GM21619 (cell line): ENCODE results near the gene MAPK8IP1.

Experiments used
- ATAC-seq: cut with Tn5 transposase; IDR thresholded peaks from one replicate; pipeline ENCODE4 v1.9.1; 2021; ENCODE audit not compliant: unreplicated experiment

Gene MAPK8IP1

DNA sequence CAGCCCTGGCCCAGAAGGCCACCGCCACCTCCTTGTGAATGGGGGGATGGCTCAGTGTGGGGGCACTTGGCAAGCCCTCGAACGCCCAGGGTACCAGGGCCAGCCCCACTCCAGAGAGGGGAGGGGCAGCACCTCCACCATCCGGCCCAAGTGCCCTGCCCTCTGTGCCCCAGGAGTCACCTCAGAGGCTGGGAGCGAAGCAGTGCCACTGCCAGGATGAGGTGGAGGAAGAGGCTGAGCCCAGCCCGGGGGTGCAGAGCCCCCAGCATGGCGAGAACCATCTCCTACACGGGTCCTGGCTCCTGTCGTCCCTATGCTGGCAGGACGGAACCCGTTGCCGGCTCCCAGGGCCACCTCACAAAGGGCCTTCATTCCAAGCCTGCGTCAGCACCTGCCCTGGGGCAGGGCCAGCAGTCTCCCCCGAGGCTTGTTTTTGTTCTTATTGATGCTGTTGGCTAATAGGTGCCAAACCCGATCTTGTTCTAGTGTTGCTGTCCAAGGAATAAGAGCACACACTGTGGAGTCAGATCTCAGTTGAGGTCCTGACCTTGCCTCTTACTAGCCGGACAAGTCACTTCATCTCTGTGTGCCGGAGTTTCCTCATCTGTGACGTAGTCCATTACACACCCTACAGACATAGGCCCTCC lies 21.6 kb downstream of the MAPK8IP1 start, which contains the start of gene FREY1:
Gene FREY1 (minus strand): TSS at position 307 of the 647 bp plus-strand sequence. CDS start 26 bp downstream, at position 281.
- ATAC-seq: no peak

DNA sequence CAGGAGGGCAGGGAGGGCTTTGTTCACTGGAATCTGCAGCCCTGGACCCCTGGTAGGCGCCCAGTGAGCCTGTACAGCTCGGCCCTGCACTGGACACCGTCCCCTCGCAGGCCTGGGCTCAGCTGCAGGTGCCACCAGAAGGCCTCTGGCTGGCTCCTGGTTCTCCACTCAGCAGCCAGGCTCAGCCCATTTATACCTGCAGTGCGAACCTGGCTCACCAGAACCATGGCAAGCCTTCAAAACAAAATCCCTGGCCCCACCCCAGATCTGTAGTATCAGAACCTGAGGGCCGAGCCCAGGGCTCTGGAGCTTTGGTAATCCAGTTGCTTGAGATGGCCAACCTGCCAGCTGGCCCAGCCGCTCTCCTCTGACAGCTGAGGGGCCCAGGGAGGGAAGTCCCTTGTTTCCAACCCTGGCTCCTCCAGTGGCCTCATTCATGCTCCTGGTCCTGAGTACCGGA lies 22.5 kb downstream of the MAPK8IP1 start:
- ATAC-seq: no peak

DNA sequence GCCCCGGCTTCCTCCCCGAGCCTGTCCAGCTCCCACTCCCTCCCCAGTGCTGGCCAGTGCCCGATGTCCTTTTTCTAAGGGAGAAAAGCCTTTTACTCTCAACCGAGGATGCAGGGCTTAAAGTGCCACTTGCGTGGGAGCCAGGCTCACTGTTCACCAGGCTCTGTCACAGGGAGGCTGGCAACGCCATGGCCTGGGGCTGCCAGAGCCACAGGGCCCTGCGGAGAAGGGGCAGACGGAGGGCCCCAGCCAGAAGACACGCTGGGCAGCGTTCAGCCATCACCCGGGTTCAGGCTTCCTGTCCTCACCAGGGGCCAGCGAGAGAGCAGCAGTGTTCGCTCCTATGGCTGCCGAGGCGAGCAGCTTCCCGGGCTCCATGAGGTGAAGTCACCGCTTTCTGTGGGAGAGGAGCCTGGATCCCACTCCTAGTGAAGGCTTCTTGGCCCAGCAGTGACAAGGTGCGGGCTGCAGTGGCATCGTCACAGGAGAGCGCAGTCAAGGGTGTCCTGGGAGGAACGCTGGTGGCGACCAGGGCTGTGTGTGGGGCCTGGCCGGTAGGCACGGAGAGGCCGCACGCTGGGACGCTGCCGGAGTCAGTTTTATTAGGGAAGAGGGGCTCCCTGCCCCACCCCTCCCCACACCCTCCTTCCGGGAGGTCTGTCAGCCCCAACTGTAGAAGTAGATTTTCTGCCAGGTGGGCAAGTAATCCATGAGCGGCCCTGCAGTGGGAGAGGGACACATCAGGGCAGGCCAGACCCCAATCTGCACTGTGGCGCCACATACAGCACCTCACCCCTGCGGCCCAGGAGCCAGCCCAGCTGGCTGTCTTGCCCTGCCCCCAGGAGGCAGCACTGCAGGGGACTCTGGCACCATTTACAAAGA lies 24.4 kb downstream of the MAPK8IP1 start:
- ATAC-seq: no peak

DNA sequence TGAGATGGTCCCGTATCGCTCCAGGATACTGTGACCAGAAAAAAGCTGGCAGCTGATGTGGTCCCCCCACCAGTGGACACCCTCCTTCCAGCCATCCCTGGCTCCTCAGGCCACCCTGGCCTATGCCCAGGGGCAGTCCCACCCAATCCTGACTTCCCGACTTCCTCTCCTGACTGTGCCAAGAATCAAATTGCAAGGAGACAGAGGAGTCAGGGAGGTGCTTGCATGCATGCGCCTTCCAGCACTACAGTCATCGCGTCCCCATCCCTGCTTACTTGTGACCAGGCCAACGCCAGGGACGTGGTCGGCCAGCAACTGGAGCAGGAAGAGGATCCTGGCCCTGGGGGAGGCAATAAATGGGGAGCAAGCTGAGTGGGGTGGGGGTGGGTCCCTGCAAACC lies 25.2 kb downstream of the MAPK8IP1 start:
- ATAC-seq: no peak

DNA sequence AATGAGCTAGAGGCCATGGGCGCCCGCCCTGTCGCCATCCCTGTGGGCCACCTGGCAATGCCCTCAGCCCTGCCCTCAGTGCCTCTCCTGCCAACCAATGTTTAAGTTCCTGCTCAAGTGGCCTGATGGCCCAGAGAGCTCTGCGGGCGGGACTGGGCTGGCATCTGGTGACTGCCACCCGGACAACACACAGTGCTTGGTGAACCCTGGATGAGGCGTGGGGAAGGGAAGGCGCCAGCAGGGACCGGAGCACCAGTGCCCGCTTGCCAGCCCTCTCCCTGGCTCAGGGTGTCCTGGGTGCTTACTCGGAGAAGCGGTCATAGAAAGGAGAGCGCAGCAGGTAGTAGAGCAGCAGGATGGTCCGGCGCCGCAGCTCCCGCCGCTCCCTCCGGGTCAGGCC lies 28.1 kb downstream of the MAPK8IP1 start:
- ATAC-seq: no peak

DNA sequence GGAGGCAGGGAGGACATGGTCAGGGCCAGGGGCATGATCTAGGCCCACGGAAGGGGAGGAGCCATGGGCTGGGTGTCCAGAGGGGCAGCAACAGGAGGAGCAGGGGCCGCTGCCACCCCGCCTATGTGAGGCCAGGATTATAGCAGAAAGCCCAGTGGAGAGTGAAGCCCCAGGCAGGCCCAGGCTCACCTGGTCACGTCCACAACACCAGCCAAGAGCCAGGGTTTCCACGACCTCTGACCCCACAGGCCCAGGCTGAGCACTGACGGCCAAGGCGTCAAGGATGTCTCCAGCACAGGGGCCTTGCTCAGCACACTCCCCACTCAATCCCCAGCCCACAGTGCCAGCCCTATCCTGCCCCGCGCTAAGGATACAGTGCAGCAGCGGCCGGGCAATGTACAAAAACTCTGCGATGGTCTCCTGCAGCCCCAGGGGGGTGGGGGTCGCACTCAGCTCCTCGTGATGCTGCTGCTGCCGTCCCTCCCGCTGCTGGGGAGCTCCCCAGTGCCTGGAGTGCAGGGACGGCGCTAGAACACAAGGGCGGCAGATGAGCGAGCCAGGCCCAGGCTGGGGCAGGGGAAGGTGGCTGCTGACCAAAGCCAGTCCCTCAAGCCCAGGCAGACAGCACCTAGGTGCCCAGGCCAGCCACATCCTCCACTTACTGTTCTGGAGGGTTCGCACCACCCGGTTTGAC lies 28.6 kb downstream of the MAPK8IP1 start:
- ATAC-seq: no peak

DNA sequence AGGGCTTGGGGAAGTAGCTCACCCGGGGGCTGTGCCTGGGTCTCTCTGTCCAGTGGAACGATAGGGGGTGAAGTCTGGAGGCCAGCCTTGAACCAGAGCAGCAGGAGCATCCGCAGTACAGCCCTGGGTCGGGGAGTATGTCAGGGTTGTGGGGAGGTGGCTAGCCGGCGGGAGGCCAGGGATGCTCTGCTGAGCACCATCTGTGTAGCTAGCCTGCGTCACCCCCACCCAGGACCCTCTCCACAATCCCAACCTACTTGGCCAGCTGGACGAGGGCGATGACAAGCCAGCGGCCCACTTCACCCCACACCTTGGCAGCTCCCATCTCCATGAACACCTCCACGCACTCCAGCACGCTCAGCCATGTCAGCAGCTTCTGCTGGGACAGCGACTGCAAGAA lies 30.0 kb downstream of the MAPK8IP1 start:
- no peak for ATAC-seq

DNA sequence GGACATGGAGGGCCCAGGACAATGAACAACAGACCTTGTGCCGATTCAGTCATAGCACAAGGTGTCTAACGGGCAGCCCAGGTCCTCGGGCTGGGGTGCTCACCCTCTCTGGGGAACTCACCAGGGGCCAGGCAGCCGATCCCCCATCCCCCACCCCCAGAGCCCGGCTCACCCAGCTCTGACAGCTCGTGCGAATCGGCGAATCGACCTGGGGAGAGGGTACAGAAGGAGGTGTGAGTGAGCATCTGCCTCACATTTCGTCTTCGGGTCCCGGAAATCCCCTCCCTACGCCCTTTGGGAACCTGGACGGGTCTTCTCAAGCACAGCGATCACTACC lies 31.8 kb downstream of the MAPK8IP1 start:
- ATAC-seq: peak; percentile 1

DNA sequence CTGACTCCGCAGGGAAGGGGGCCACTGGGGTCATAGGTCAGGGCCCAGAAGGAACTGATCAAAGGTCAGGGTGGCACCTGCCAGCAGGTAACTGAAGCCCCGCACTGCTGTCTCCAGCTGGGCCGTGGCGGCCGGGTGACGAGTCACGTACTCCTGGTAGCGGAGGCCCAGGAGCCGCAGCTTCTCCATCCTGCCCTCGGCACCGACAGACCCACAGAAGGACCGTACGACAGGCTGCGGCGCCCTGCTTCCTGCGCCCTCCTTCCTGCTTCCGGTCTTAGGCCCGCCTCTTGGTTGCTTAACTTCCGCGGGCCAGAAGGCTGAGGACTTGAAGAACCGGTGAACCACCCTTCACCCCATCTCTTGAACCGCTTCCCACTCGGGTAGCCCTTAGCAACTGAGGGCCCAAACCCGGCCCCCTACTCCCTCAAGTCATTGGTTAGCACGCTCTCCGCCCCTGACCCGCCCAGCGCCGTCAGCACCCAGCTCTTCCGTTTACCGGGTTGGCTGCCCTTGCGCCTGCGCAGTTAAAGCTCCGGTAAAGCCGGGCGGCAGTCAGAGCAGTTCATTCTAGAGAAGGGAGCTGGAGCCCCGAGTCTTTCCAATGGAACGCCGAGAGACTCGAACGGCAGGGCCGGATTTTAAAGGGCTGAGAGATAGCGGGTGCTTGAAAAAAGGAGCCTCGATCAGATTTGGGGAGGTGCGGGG lies 32.3 kb downstream of the MAPK8IP1 start, which contains the start of gene PEX16:
Gene PEX16 (minus strand): TSS at position 255 of the 708 bp plus-strand sequence. CDS start 66 bp downstream, at position 189.
- peak; percentile 89 for ATAC-seq

DNA sequence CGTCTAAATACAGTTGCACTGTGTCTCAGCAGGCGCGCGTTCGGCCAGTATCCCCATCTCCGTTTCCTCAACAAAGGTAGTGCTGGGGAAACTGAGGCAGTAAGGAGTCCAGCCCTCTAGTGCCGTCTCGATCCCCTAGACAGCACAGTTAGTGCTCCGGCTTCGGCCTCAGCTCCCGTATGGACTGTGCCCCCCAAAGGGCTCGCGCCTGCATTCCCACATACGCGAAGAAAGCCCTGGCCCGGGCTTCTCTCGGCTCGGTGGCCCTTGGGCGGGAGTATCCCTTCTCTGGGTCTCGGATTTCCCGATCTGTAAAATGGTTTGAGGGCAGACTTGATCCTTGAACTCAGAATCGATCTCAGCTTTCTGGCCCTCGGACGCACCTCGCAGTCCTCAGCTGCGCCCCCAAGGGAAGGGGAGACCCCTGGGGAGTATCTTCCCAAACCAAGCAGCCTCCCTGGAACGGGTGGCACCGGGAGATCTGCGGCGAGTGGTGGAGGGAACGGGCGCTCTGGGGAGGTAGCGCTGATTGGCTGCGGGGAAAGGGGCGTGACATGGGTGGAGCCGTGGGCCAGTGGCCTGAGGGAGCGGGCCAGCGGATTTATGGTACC lies 33.0 kb downstream of the MAPK8IP1 start:
- peak; percentile 32 for ATAC-seq

DNA sequence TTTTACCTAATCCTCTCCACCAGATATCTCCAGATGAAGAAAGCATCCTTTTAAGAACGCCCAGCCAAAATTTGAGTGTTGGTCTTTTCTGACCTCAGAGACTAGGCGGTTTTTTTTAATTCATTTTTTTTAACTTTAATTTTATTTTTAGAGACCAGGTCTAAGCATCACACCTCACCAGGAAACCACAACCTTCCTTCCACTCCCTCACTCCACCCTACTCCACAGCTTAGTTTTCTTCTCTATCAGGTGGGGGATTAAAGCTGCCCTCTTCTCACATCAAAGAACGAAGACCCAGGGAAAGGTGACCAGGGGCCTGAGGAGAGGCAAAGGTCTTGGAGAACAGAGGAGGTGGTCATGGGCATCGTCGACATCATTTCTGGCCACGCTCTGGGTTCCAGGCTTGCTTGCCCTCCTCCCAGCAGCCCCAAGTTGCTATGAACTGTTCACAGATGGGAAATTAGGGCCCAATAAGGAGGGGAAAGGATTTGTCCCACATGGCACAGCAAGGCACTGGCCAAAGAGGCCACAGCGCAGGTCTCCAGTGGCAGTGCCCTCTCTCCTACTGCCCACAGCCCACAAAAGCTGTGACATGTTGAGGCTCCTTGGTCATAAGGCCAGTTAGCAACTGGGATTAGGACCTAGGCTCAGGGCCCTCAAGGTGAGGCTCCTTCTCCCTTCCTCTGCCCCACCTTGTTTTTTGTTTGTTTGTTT lies 33.7 kb downstream of the MAPK8IP1 start:
- no peak for ATAC-seq

DNA sequence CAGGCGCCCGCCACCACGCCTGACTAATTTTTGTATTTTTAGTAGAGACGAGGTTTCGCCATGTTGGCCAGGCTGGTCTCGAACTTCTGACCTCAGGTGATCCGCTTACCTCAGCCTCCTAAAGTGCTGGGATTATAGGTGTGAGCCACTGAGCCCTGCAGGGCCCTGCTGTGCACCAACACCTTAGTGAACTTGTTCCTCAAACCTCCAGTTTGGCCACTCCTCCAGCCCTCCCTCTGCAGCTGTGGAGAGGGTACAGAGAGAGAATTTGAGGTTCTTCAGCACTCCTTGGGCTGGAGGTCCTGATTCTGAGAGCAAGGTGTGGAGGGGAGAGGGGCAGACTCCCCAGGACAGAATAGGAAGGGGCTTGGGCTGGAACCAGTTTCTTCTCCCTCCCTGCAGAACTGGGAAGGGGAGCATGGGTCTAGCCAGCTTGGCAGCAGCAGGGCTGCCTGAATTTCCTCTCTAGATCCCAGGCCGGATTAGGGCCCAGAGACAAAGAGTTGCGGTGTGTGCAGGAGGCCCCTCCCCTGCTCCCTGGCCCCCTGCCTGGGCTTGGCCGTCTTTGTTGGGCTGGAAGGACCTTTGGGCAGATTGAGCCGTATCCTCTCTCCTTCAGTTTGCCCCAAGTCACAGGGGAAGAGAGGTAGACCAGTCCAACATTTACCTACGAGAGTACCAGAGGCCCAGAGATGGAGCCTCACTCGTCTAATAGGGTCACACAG lies 34.5 kb downstream of the MAPK8IP1 start:
- no peak for ATAC-seq

DNA sequence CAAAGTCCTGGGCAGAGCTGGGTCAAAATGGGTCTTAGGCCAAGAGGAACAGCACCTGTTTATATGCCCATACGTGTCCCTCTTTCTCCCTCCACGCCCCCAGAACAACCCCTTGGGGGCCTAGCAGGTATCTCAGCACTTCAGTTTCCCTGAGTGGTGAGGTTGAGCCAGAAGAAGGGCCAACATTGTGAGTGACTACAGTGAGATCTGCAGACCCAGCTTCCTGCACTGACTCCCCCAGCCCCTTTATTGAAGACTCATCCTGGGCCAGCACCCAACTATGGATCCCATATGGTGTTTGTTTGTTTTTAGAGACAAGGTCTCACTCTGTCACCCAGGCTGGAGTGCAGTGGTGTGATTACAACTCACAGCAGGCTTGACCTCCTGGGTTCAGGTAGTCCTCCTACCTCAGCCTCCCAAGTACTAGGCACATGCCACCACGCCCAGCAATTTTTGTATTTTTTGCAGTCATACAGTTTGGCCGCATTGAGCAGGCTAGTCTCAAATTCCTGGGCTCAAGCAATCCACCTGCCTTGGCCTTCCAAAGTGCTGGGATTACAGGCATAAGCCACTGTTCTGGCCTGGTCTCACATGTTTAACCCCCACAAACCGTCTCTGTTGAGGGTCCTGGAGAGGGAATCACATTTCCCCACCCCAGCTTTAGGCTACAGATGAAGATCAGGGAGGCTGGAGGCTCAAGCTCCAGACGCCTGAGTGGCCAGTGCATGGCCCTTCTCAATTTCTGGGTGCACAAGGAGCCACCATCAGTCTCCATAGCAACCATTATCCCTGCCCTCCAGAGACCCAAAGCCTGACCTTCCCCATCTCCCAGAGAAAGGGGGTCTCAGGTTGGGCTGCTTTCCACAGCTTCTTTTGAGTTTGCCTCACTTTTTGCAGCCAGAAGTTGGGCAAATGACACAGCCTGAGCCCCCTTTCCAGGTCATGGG lies 35.4 kb downstream of the MAPK8IP1 start:
- no peak for ATAC-seq

DNA sequence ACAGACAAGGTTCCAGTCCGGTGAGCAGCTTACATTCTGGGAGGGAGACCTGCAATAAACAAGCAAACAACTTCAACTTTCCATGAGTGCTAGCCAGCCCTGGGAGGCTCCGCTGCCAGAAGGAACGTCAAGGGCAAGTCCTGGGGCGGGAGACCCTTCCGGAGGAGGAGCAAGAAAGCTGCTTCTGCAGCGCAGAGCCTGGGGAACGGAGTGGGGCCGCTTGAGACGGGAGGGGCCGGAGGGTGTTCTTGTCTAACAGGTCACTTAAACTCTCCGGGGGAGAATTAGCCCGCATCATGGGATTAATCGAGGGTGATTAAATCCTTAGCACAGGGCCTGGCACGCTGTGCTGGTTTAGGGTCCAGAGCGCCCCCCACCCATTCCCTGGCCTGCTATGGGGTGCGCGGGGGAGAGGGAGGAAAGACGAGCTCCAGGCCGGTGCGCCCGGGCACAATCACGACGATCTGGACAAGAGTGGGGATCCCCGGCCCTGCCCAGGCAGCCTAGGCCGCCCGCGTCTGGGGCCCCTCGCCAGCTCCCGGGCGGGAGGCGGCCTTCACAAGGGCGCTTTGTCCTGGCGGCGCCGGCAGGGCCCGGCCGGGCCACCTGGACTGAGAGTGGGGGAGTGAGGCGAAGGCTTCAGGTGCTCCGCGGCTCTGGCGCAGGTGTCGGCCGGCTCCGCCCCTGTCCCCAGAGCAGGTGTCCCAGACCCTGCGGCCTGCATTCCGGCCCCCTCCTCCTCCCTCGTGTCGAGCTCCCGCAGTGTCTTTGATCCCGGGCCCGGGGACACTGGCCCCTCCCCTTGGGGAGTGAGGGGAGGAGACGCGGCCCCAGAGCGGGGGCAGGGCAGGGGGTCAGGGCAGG lies 36.3 kb downstream of the MAPK8IP1 start:
- ATAC-seq: no peak

DNA sequence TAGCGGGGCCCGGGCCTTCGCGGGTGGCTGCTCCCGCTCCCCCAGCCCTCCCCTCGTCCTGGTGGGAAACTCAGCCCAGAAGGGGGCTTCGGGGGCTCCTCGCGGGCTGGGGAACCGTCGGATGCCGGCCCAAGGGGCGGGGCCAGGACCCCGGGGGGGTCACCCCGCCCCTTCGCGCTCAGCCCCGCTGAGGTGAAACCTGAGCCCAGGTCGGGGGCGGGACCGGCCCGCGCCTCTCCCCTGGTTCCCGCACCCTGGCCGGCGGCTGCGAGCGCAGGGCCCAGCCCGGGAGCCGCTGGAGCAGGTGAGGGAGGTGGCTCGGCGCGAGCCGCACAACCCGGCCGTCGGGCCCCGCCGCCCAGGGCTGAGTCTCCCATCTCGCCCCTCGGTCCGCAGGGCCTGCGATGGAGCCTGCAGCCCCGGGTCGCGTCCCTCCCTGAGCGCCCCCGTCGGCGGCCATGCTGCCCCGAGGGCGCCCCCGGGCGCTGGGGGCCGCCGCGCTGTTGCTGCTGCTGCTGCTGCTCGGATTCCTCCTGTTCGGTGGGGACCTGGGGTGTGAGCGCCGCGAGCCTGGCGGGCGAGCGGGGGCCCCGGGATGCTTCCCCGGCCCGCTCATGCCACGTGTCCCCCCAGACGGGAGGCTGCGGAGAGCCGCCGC lies 37.1 kb downstream of the MAPK8IP1 start, which contains the start of gene LARGE2:
Gene LARGE2 (plus strand): TSS at position 232 of the 658 bp plus-strand sequence. CDS start 227 bp downstream, at position 459.
- ATAC-seq: no peak
